ENCODE measurements around the gene KAT6B.

The KAT6B gene

GRCh38 chr10:75032813-75033212 lies 206.4 kb downstream of the KAT6B start:
- Histone ChIP-seq H4K20me1 (ENCODE audit: insufficient read depth) (no peaks in the 10 kb centered on the region), H3K27me3 (ENCODE audit: insufficient read depth, low read depth) (no peaks in the 10 kb centered on the region), H3K79me2 (ENCODE audit: insufficient read depth, low read depth) (no peaks in the 10 kb centered on the region), H3K27ac (no peak overlapping the region), H3K4me1 (ENCODE audit: low read depth, poor library complexity, severe bottlenecking) (no peaks in the 10 kb centered on the region), H3K9ac (no peak overlapping the region), H3K4me3 (IDR thresholded peaks at IDR 0.05; ENCODE audit: insufficient read depth, low read depth, low read length) (no peak overlapping the region), H2AFZ (ENCODE audit: low read depth) (no peak overlapping the region), H3K36me3 (ENCODE audit: insufficient read depth) (0 out of 2 replicates have a peak, but pooled peaks cover 4% of the 10 kb centered on the region), H3K4me2 (no peak overlapping the region)
- TF ChIP-seq CTCF (conservative IDR thresholded peaks at IDR 0.05; ENCODE audit: low read depth, low read length), result no peak

GRCh38 chr10:75033399-75034130 lies 207.2 kb downstream of the KAT6B start:
- H3K36me3 ChIP-seq (ENCODE audit: insufficient read depth), result 0 out of 2 replicates have a peak, but pooled peaks cover under 1% of the 10 kb centered on the region
- no peak overlapping the region for H3K27ac ChIP-seq
- H4K20me1 ChIP-seq (ENCODE audit: insufficient read depth), result no peaks in the 10 kb centered on the region
- H2AFZ ChIP-seq (ENCODE audit: low read depth), result no peak overlapping the region
- H3K4me2 ChIP-seq, result no peak overlapping the region
- no peak overlapping the region for H3K4me3 ChIP-seq (IDR thresholded peaks at IDR 0.05; ENCODE audit: insufficient read depth, low read depth, low read length)
- H3K79me2 ChIP-seq (ENCODE audit: insufficient read depth, low read depth), result no peaks in the 10 kb centered on the region
- no peak overlapping the region for H3K9ac ChIP-seq
- H3K27me3 ChIP-seq (ENCODE audit: insufficient read depth, low read depth), result no peaks in the 10 kb centered on the region
- no peak for TF ChIP-seq CTCF (conservative IDR thresholded peaks at IDR 0.05; ENCODE audit: low read depth, low read length)
- no peaks in the 10 kb centered on the region for H3K4me1 ChIP-seq (ENCODE audit: low read depth, poor library complexity, severe bottlenecking)

- no peaks in the 10 kb centered on the region for H3K36me3 ChIP-seq (ENCODE audit: insufficient read depth)
- H3K27ac ChIP-seq, result no peak overlapping the region
- H4K20me1 ChIP-seq (ENCODE audit: insufficient read depth), result no peaks in the 10 kb centered on the region
- no peak overlapping the region for H3K9ac ChIP-seq
- H3K27me3 ChIP-seq (ENCODE audit: insufficient read depth, low read depth), result no peaks in the 10 kb centered on the region
- H3K79me2 ChIP-seq (ENCODE audit: insufficient read depth, low read depth), result no peaks in the 10 kb centered on the region
- H3K4me2 ChIP-seq, result no peak overlapping the region
- no peak overlapping the region for H2AFZ ChIP-seq (ENCODE audit: low read depth)
- H3K4me3 ChIP-seq (IDR thresholded peaks at IDR 0.05; ENCODE audit: insufficient read depth, low read depth, low read length), result no peak overlapping the region
- no peaks in the 10 kb centered on the region for H3K4me1 ChIP-seq (ENCODE audit: low read depth, poor library complexity, severe bottlenecking)
- no peak for TF ChIP-seq CTCF (conservative IDR thresholded peaks at IDR 0.05; ENCODE audit: low read depth, low read length)
These were observed 207.7 kb downstream of the KAT6B start for GRCh38 chr10:75034131-75034512.

- Histone ChIP-seq H3K4me1 (ENCODE audit: low read depth, poor library complexity, severe bottlenecking) (no peaks in the 10 kb centered on the region), H3K36me3 (ENCODE audit: insufficient read depth) (no peaks in the 10 kb centered on the region), H3K27me3 (ENCODE audit: insufficient read depth, low read depth) (no peaks in the 10 kb centered on the region), H3K9ac (no peak overlapping the region), H3K4me2 (no peak overlapping the region), H2AFZ (ENCODE audit: low read depth) (no peak overlapping the region), H3K4me3 (IDR thresholded peaks at IDR 0.05; ENCODE audit: insufficient read depth, low read depth, low read length) (no peak overlapping the region), H3K79me2 (ENCODE audit: insufficient read depth, low read depth) (no peaks in the 10 kb centered on the region), H3K27ac (no peak overlapping the region), H4K20me1 (ENCODE audit: insufficient read depth) (no peaks in the 10 kb centered on the region)
- no peak for TF ChIP-seq CTCF (conservative IDR thresholded peaks at IDR 0.05; ENCODE audit: low read depth, low read length)
These were observed 208.4 kb downstream of the KAT6B start for GRCh38 chr10:75034714-75035258.

All from KMS-11 (cell line).